Thyroid gland (tissue), 4 donors: ENCODE measurements around the gene RELCH. TPM values are rescaled to one million over a fixed set of nuclear protein-coding genes. Genes with fewer than 3 reads are reported as not detected.

Experiments used
- DNase-seq, 2 donors: peaks; one replicate each; pipeline ENCODE4 v3.0.0-alpha.2; 2019
- H3K27ac ChIP-seq, 3 donors: fragments of 200-600 bp; sonication (generic); 1 replicate in 2 of 3; 2 replicates in 1 of 3; pipeline ENCODE4 v1.5.1; 2016 to 2019; ENCODE audit warnings: mild to moderate bottlenecking in 1 of 3, moderate library complexity in 1 of 3
- H3K27me3 ChIP-seq: fragments of 200-600 bp; sonication (generic); one replicate; pipeline ENCODE4 v1.5.1; 2019
- H3K36me3 ChIP-seq, 2 donors: fragments of 200-600 bp; sonication (generic); one replicate each; pipeline ENCODE4 v1.5.1; 2016 to 2019
- H3K4me1 ChIP-seq, 2 donors: fragments of 200-600 bp; sonication (generic); one replicate each; pipeline ENCODE4 v1.5.1; 2017 to 2019
- H3K4me3 ChIP-seq, 3 donors: fragments of 200-600 bp; sonication (generic); replicated peaks in 1 of 3; 1 replicate in 2 of 3; 2 replicates in 1 of 3; pipeline ENCODE4 v1.5.1; 2016; ENCODE audit warnings: mild to moderate bottlenecking in 1 of 3
- H3K9me3 ChIP-seq: fragments of 200-600 bp; sonication (generic); one replicate; pipeline ENCODE4 v1.5.1; 2017
- CTCF ChIP-seq, 6 experiments: fragments of 200-600 bp in 3 of 6; fragments of 450-650 bp in 3 of 6; sonication (generic) in 3 of 6; IDR thresholded peaks; one replicate each; pipeline ENCODE4 v1.5.1; 2016 to 2019; ENCODE audit warnings: antibody characterized with exemption in 6 of 6, mild to moderate bottlenecking in 2 of 6, inconsistent platforms in 1 of 6, moderate library complexity in 1 of 6
- POLR2A ChIP-seq, 2 donors: fragments of 450-650 bp; IDR thresholded peaks; one replicate each; pipeline ENCODE4 v1.6.1; 2017; ENCODE audit warnings: antibody characterized with exemption in 2 of 2, mild to moderate bottlenecking in 2 of 2, moderate library complexity in 1 of 2
- WGBS, 2 donors: methylation state at CpG; one replicate each; pipeline ENCODE4 v1.1.5; 2017; 5-methylcytosine and 5-hydroxymethylcytosine counted together
- intact Hi-C: fragments of 100-400 bp; cut with DNase I; formaldehyde crosslinking; loops from one replicate; pipeline ENCODE4 v1.15.1; 2023
- total RNA-seq, 4 donors: library from RNA; depleted of rRNA; stranded (reverse); fragments of >200 nt; gene quantifications; one replicate each; pipeline ENCODE4 v1.2.3, GENCODE V29; 2016

RELCH gene
- total RNA-seq, 4 donors from 2014 or later: 48.2 to 101 (median 56.9) TPM

DNA sequence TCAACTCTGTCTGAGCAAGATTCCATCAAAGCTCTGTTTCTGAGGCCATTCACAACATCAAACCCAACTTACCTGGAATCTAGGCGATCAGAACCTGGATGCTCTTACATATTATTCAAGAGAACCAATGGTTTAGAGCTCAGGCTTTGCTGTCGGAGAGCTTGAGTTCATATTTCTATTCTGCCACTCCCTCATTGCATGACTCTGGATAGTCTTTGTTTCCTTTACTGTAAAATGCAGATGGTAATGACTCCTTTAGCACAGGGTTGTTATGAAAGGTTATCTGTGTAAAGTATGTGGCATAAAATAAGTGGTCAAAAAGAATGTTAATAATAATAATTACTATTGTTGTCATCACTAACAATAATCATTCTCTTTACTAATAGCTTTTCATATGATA, 12.6 kb downstream of the RELCH start:
- Histone ChIP-seq H3K27me3 (no peaks in the 10 kb centered on the region), H3K4me3 (no peak overlapping the region), H3K9me3 (no peaks in the 10 kb centered on the region), H3K27ac (no peak overlapping the region), H3K36me3 (no peaks in the 10 kb centered on the region), H3K4me1 (peaks cover 9 to 16% of the 10 kb centered on the region in 2 donors)
- intact Hi-C loops: no loop called here
- DNase-seq: no peak
- WGBS, 2 donors: 96 to 97% methylated on average over 2 of the region's 2 CpGs
- no peak for TF ChIP-seq POLR2A (IDR thresholded peaks at IDR 0.05)
- no peak for TF ChIP-seq CTCF (IDR thresholded peaks at IDR 0.05)

- no peak for TF ChIP-seq CTCF (IDR thresholded peaks at IDR 0.05)
- no peak for TF ChIP-seq POLR2A (IDR thresholded peaks at IDR 0.05)
- WGBS, 2 donors: 76 to 77% methylated on average over 3 of the region's 3 CpGs
- no peaks in the 10 kb centered on the region for H3K27me3 ChIP-seq
Observed at GRCh38 chr18:62200121-62200914, 13.3 kb downstream of the RELCH start.

GRCh38 chr18:62201870-62202269, 14.8 kb downstream of the RELCH start:
- intact Hi-C loops: no loop called here
- H3K27me3 ChIP-seq: no peaks in the 10 kb centered on the region
- no peak overlapping the region for H3K4me3 ChIP-seq
- H3K27ac ChIP-seq: no peak overlapping the region
- no peak for TF ChIP-seq POLR2A (IDR thresholded peaks at IDR 0.05)
- TF ChIP-seq CTCF (IDR thresholded peaks at IDR 0.05): no peak
- no peaks in the 10 kb centered on the region for H3K36me3 ChIP-seq
- H3K4me1 ChIP-seq: peaks cover 9 to 16% of the 10 kb centered on the region in 2 donors
- H3K9me3 ChIP-seq: no peaks in the 10 kb centered on the region
- no peak for DNase-seq
- WGBS, 2 donors: 36 to 41% methylated on average over 1 of the region's 1 CpG

More at GRCh38 chr18:62200121-62200914, 13.3 kb downstream of the RELCH start:
- Histone ChIP-seq H3K4me3 (no peak overlapping the region), H3K4me1 (peaks cover 9 to 16% of the 10 kb centered on the region in 2 donors), H3K27ac (no peak overlapping the region), H3K9me3 (no peaks in the 10 kb centered on the region), H3K36me3 (no peaks in the 10 kb centered on the region)
- intact Hi-C loops: no loop called here
- no peak for DNase-seq

GRCh38 chr18:62205824-62206223, 18.8 kb downstream of the RELCH start:
- intact Hi-C loops: no loop called here
- no peak for TF ChIP-seq POLR2A (IDR thresholded peaks at IDR 0.05)
- TF ChIP-seq CTCF (IDR thresholded peaks at IDR 0.05): no peak
- Histone ChIP-seq H3K4me3 (no peak overlapping the region), H3K9me3 (no peaks in the 10 kb centered on the region), H3K4me1 (peaks cover 6 to 9% of the 10 kb centered on the region in 2 donors), H3K27ac (no peak overlapping the region), H3K36me3 (no peaks in the 10 kb centered on the region), H3K27me3 (no peaks in the 10 kb centered on the region)
- DNase-seq: no peak
- WGBS, 2 donors: 93 to 95% methylated on average over 4 of the region's 4 CpGs

DNA sequence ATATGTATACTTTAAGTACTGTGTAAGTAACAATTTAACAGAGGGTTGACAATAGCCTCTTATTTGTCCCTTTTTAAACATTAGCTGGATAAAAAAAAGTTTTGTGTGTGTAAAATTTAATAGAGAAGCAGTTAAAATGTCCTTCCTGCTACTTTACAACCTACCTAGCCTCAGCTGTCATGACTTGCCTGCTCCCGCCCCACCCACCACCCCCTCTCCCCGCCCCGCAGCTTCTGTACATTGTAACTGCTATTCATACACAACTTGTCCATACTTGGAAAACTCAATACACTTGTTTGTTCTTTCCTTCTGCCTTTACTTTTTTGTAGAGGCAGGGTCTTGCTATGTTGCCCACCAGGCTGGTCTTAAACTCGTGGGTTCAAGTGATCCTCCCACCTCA, 19.5 kb downstream of the RELCH start:
- intact Hi-C loops: no loop called here

More for the DNA sequence above, 19.5 kb downstream of the RELCH start:
- Histone ChIP-seq H3K27me3 (no peaks in the 10 kb centered on the region), H3K9me3 (no peaks in the 10 kb centered on the region), H3K4me1 (peaks cover 6 to 8% of the 10 kb centered on the region in 2 donors), H3K4me3 (no peak overlapping the region), H3K27ac (no peak overlapping the region), H3K36me3 (no peaks in the 10 kb centered on the region)
- 98 to 99% methylated on average over 4 of the region's 4 CpGs for WGBS, 2 donors
- no peak for DNase-seq
- TF ChIP-seq CTCF (IDR thresholded peaks at IDR 0.05) (no peak), POLR2A (IDR thresholded peaks at IDR 0.05) (no peak)
